BLaER1 (cell line): ENCODE data around the gene CCSER1.
"Not testable (repeated sequence)": the region's sequence is repeated elsewhere in the genome, so short reads cannot be mapped to it uniquely, and the experiment has no call there.

Experiments
- H3K27ac ChIP-seq: shearing (Covaris generic); formaldehyde crosslinking; 2 replicates; pipeline ENCODE4 v1.8.1; 2022
- H3K27me3 ChIP-seq: shearing (Covaris generic); formaldehyde crosslinking; 2 replicates; pipeline ENCODE4 v1.8.1; 2022
- H3K36me3 ChIP-seq: shearing (Covaris generic); formaldehyde crosslinking; 2 replicates; pipeline ENCODE4 v1.8.1; 2022
- H3K4me1 ChIP-seq: shearing (Covaris generic); formaldehyde crosslinking; 2 replicates; pipeline ENCODE4 v1.8.1; 2022
- H3K4me2 ChIP-seq: shearing (Covaris generic); formaldehyde crosslinking; 2 replicates; pipeline ENCODE4 v1.8.1; 2022
- H3K4me3 ChIP-seq: shearing (Covaris generic); formaldehyde crosslinking; 2 replicates; pipeline ENCODE4 v1.8.1; 2022
- H3K9ac ChIP-seq: shearing (Covaris generic); formaldehyde crosslinking; 2 replicates; pipeline ENCODE4 v1.8.1; 2022
- H3K9me3 ChIP-seq: shearing (Covaris generic); formaldehyde crosslinking; 2 replicates; pipeline ENCODE4 v1.8.1; 2022
- H4K20me1 ChIP-seq: shearing (Covaris generic); formaldehyde crosslinking; 2 replicates; pipeline ENCODE4 v1.8.1; 2022
- Cebpa-rat ChIP-seq: shearing (Covaris generic); IDR thresholded peaks from 2 replicates; pipeline ENCODE4 v1.8.1; 2022

Gene CCSER1

DNA sequence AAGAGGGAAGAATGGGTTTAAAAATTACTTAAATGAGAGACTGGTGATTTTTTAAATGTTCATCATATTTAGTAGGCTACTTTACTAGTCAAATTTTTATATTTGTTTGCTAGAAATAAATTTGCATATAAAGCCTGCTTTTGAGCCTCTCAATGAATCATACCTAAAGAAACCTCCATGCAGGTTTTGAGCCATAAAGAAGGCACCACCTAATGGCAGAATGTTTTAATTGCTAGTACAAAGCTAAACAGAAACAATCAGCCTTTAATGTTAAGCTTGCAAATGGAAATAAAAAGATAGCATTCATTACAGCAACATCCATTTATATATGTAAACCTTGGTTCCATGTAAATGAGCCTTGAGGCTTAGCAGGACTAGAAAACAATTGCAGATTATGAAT lies 989.7 kb downstream of the CCSER1 start:
- H3K9me3 ChIP-seq = no peaks in the 10 kb centered on the region
- no peak for TF ChIP-seq Cebpa-rat
- H3K9ac ChIP-seq = no peak overlapping the region
- H3K27ac ChIP-seq = no peak overlapping the region
- H3K27me3 ChIP-seq = no peaks in the 10 kb centered on the region
- H3K36me3 ChIP-seq = no peaks in the 10 kb centered on the region
- H3K4me3 ChIP-seq = no peak overlapping the region
- H3K4me1 ChIP-seq = no peaks in the 10 kb centered on the region
- H4K20me1 ChIP-seq = no peaks in the 10 kb centered on the region
- H3K4me2 ChIP-seq = no peak overlapping the region

DNA sequence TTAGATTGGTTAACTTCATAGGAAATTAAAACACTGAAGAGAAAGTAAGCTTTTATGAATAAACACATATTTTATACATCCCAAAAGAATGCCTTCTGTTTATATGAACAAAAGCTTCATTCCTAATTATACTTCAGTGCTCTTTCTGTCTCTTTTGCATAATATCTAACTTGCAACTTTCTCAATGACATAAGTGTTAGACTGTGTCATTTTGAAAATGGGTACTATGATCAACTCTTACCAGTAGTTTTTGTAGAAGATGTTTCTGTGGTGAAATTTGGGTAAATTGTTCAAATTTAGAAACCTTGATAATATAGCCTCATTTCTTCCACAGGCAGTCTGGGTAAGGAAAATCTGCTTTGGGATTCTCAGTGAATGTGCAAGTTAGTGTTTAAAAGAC lies 991.4 kb downstream of the CCSER1 start:
- Histone ChIP-seq H3K36me3 (no peaks in the 10 kb centered on the region), H3K27me3 (no peaks in the 10 kb centered on the region)
- no peak for TF ChIP-seq Cebpa-rat

DNA sequence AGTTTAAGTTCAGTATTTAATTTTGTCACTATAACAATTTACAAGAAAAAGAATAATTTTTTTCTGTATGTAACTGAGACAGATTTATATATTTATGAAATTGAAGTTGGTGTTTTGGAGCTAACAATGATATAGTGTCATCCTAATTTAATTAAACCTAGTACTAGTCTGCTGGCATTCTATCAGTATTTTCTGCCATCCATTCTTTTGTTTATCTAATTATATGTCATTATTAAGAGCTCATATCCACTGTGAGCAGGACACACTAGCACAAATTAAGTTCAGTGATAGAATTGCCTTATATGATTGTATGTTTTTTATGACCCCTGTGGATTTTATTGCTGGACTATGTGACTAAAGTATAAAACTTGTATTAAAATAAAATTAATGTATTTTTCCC lies 996.5 kb downstream of the CCSER1 start:
- Histone ChIP-seq H3K4me2 (no peak overlapping the region), H3K4me1 (no peaks in the 10 kb centered on the region), H4K20me1 (no peaks in the 10 kb centered on the region), H3K4me3 (no peak overlapping the region), H3K9me3 (no peaks in the 10 kb centered on the region), H3K36me3 (no peaks in the 10 kb centered on the region), H3K27me3 (no peaks in the 10 kb centered on the region), H3K27ac (no peak overlapping the region), H3K9ac (no peak overlapping the region)
- TF ChIP-seq Cebpa-rat = no peak

More for the DNA sequence above, 991.4 kb downstream of the CCSER1 start:
- Histone ChIP-seq H3K4me1 (no peaks in the 10 kb centered on the region), H3K27ac (no peak overlapping the region), H3K9ac (no peak overlapping the region), H3K4me2 (no peak overlapping the region), H3K4me3 (no peak overlapping the region), H3K9me3 (no peaks in the 10 kb centered on the region), H4K20me1 (no peaks in the 10 kb centered on the region)

DNA sequence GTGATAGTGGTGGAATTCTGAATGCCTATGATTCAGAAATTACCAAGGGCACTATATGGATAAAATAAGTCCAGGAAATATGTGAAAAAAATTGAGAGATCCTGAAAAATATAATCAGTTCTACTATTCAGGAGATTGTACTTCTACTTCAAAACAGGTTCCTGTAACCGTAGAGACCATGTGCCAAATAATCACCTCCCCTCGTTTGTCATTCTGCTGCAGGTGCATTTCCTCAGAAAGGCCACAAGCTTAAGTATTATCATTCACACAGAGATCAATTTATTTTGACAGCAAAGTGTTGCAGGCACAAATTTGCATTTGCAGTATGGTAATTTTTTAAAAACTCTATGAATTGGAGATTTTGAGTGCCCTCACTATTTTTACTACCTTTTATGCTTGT lies 1000.0 kb downstream of the CCSER1 start:
- no peak for TF ChIP-seq Cebpa-rat
- Histone ChIP-seq H3K4me3 (no peak overlapping the region), H3K4me2 (no peak overlapping the region), H3K36me3 (no peaks in the 10 kb centered on the region), H3K27me3 (no peaks in the 10 kb centered on the region), H4K20me1 (no peaks in the 10 kb centered on the region), H3K9me3 (no peaks in the 10 kb centered on the region), H3K27ac (no peak overlapping the region), H3K9ac (no peak overlapping the region), H3K4me1 (no peaks in the 10 kb centered on the region)

DNA sequence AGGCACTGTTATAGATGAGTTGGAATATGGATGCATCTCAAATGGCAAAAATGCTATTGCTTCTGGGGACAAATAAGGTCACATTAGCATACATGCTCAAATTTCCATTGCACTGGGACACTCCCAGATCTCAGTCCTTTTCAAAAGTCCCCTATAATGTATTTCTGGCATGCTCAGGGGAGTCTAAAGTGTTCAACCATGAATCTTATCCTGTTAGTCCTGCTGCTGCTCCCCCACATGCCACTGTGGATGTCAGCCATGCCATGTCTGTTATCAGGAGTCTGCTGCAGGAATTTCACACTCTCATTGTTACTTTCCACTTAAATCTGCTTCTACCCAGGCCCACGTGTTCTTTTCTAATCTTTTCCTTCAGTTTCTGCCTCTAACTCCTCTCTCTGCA lies 1000.6 kb downstream of the CCSER1 start:
- H3K4me2 ChIP-seq = no peak overlapping the region
- H3K4me1 ChIP-seq = no peaks in the 10 kb centered on the region
- no peak overlapping the region for H3K4me3 ChIP-seq
- no peak overlapping the region for H3K9ac ChIP-seq
- H3K36me3 ChIP-seq = no peaks in the 10 kb centered on the region
- H4K20me1 ChIP-seq = no peaks in the 10 kb centered on the region
- H3K9me3 ChIP-seq = no peaks in the 10 kb centered on the region
- no peak overlapping the region for H3K27ac ChIP-seq
- no peak for TF ChIP-seq Cebpa-rat
- no peaks in the 10 kb centered on the region for H3K27me3 ChIP-seq

DNA sequence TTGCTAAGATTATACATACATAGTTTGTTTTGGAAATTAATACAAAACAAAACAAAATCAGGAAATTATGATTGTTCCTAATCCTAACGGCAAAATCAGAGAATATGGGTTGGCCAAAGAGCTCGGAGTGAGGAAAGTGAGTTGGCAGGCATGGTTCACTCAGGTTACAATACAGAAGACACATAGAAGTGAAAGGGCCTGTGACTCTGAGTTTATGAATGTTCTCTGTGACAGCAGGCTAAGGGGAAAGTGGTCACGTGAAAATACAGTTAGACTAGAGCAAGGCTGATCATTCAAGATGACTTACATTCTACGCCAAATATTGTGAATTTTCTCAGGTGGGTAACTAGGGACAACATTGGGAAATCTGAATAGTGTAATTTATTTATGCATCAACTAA lies 1001.3 kb downstream of the CCSER1 start:
- Histone ChIP-seq H3K27me3 (no peaks in the 10 kb centered on the region), H4K20me1 (no peaks in the 10 kb centered on the region), H3K4me3 (no peak overlapping the region), H3K4me1 (no peaks in the 10 kb centered on the region), H3K9me3 (no peaks in the 10 kb centered on the region), H3K36me3 (no peaks in the 10 kb centered on the region), H3K9ac (no peak overlapping the region), H3K27ac (no peak overlapping the region), H3K4me2 (no peak overlapping the region)
- TF ChIP-seq Cebpa-rat = no peak

DNA sequence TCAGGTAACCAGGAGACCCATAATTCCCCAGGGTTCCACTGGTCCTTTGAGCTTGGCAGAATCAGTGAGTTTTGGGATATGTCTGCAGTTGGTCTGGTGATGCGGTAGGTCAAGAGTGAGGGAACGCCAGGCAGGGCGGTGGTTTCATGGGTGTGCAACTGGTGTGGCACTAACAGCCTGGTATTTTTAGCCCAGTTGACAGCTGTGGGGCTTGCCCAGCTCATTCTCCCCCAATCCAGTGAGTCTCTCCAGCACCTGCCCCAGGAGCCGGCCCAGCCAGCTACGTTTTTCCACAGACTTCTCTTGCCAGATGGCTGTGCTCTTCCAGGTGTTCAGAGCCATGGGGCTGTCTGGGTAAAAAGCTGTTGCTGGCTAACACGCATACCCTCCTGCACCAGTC lies 1019.9 kb downstream of the CCSER1 start:
- Histone ChIP-seq H4K20me1 (no peaks in the 10 kb centered on the region), H3K9me3 (peaks cover 3% of the 10 kb centered on the region), H3K4me3 (no peak overlapping the region), H3K4me1 (peaks cover 5% of the 10 kb centered on the region; the same call in 1 of the 2 replicates), H3K27ac (no peak overlapping the region), H3K9ac (no peak overlapping the region), H3K27me3 (no peaks in the 10 kb centered on the region), H3K4me2 (no peak overlapping the region), H3K36me3 (no peaks in the 10 kb centered on the region)
- no peak for TF ChIP-seq Cebpa-rat

DNA sequence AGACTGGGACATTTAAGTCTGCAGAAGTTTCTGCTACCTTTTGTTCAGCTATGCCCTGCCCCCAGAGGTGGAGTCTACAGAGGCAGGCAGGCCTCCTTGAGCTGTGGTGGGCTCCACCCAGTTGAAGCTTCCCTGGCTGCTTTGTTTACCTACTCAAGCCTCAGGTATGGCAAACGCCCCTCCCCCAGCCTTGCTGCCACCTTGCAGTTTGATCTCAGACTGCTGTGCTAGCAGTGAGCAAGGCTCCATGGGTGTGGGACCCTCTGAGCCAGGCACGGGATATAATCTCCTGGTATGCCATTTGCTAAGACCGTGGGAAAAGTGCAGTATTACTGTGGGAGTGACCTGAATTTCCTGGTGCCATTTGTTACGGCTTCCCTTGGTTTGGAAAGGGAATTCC lies 1026.8 kb downstream of the CCSER1 start:
- not testable (repeated sequence) for H3K4me2 ChIP-seq, H3K27me3 ChIP-seq, H3K4me1 ChIP-seq, H3K36me3 ChIP-seq, H3K4me3 ChIP-seq, H4K20me1 ChIP-seq, H3K9ac ChIP-seq, H3K27ac ChIP-seq, H3K9me3 ChIP-seq

DNA sequence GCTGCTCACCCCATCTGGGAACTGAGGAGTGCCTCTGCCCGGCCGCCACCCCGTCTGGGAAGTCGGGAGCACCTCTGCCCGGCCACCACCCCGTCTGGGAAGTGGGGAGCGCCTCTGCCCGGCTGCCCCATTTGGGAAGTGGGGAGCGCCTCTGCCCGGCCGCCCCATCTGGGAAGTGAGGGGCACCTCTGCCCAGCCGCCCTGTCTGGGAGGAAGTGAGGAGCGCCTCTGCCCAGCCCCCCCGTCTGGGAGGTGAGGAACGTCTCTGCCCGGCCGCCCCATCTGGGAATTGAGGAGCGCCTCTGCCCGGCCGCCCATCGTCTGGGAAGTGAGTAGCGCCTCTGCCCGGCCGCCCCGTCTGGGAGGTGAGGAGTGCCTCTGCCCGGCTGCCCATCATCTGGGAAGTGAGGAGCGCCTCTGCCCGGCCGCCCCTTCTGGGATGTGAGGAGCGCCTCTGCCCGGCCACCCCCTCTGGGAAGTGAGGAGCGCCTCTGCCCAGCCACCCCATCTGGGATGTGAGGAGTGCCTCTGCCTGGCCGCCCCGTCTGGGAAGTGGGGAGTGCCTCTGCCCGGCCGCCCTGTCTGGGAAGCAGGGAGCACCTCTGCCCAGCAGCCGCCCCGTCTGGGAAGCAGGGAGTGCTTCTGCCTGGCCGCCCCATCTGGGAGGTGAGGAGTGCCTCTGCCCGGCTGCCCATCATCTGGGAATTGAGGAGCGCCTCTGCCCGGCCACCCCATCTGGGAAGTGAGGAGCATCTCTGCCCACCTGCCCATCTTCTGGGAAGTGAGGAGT lies 1040.9 kb downstream of the CCSER1 start:
- H3K4me3 ChIP-seq, H4K20me1 ChIP-seq, H3K4me1 ChIP-seq, H3K27ac ChIP-seq, H3K4me2 ChIP-seq, H3K27me3 ChIP-seq, H3K9ac ChIP-seq, H3K36me3 ChIP-seq: not testable (repeated sequence)
- H3K9me3 ChIP-seq = peaks cover 15% of the 10 kb centered on the region

DNA sequence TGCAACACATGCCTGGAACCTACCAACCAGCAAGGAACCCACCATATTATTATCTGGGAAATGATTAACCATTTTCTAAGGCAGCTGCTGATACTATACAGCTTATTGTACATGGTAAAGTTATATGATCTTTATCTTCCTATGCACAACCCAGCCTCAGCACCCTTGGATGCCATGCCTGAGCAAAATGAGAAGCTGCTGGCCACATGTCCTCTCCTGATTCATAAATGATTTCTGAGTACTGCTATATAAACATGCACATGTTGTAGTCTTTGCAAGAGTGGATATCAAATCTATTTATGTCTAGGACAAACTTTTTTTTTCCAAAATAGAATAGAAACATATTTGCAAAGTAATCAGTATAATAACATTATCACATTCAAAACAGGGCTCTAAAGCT lies 1043.6 kb downstream of the CCSER1 start:
- no peaks in the 10 kb centered on the region for H4K20me1 ChIP-seq

DNA sequence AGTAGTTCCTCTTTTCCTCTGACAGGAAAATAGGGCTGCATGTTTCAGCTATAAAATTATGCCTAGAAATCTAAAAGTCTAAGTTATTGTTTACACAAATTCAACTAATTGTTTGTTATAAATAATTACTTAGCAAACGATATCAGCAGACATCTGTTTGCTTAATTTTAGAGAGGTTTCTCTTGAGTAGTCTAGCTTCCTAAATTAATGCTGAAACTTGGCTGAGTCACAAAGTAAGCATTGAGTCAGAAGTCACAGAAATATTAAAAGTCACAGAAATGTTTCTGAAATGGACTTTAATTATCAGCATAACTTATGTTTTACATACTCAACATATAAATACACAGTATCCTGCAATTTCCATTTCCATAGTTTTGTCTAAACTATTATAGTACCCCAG lies 1044.0 kb downstream of the CCSER1 start:
- Histone ChIP-seq H3K9ac (no peak overlapping the region), H3K27ac (no peak overlapping the region), H3K4me3 (no peak overlapping the region), H3K27me3 (no peaks in the 10 kb centered on the region), H3K9me3 (peaks cover 9% of the 10 kb centered on the region), H4K20me1 (no peaks in the 10 kb centered on the region), H3K4me2 (no peak overlapping the region), H3K36me3 (no peaks in the 10 kb centered on the region), H3K4me1 (no peaks in the 10 kb centered on the region)
- no peak for TF ChIP-seq Cebpa-rat

More for the DNA sequence above, 1043.6 kb downstream of the CCSER1 start:
- no peak overlapping the region for H3K4me2 ChIP-seq
- no peaks in the 10 kb centered on the region for H3K4me1 ChIP-seq
- no peaks in the 10 kb centered on the region for H3K36me3 ChIP-seq
- no peak overlapping the region for H3K27ac ChIP-seq
- peaks cover 9% of the 10 kb centered on the region for H3K9me3 ChIP-seq
- no peak overlapping the region for H3K4me3 ChIP-seq
- TF ChIP-seq Cebpa-rat = no peak
- H3K27me3 ChIP-seq = no peaks in the 10 kb centered on the region
- H3K9ac ChIP-seq = no peak overlapping the region

DNA sequence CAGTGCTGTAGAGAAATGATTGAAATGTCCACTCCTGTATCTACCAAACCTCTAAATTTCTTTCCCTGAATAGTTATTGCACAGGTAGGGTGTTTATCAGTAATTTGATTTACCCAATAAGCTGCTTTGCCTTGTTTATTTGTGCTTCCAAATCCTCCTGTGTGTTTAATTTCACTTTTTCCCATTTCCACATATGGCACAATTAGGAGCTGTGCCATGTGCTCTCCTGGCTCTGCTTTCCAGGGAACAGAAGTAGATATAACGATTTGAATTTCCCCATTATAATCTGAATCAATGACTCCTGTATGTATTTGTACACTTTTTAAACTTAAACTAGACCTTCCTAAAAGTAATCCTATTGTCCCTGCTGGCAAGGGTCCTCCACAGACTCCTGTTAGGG lies 1057.9 kb downstream of the CCSER1 start:
- not testable (repeated sequence) for H3K4me1 ChIP-seq, H3K27me3 ChIP-seq, H3K9ac ChIP-seq, H3K4me2 ChIP-seq, H3K4me3 ChIP-seq, H4K20me1 ChIP-seq, H3K27ac ChIP-seq, H3K36me3 ChIP-seq
- peaks cover 16% of the 10 kb centered on the region for H3K9me3 ChIP-seq
